ENCODE data around the gene SLC16A13.
A peak's percentile ranks its signal among the peaks of the same experiment; 100 is the strongest.

SLC16A13 gene

GRCh38 chr17:7004398-7005253 lies 31.2 kb upstream of the SLC16A13 start:
- Histone ChIP-seq H3K27me3 (ENCODE audit: insufficient read depth, low read depth) (no peaks in the 10 kb centered on the region), H3K36me3 (ENCODE audit: insufficient read depth) (no peaks in the 10 kb centered on the region), H2AFZ (ENCODE audit: low read depth) (no peak overlapping the region), H3K4me3 (IDR thresholded peaks at IDR 0.05; ENCODE audit: insufficient read depth, low read depth, low read length) (no peak overlapping the region), H3K4me2 (no peak overlapping the region), H3K27ac (no peak overlapping the region), H3K4me1 (ENCODE audit: low read depth, poor library complexity, severe bottlenecking) (no peaks in the 10 kb centered on the region), H4K20me1 (ENCODE audit: insufficient read depth) (no peaks in the 10 kb centered on the region), H3K79me2 (ENCODE audit: insufficient read depth, low read depth) (no peaks in the 10 kb centered on the region), H3K9ac (no peak overlapping the region)
- TF ChIP-seq CTCF (conservative IDR thresholded peaks at IDR 0.05; ENCODE audit: low read depth, low read length), result peak; percentile 44; the same call in 1 of the 2 replicates

GRCh38 chr17:7005716-7006115 lies 30.1 kb upstream of the SLC16A13 start:
- Histone ChIP-seq H3K36me3 (ENCODE audit: insufficient read depth) (no peaks in the 10 kb centered on the region), H2AFZ (ENCODE audit: low read depth) (no peak overlapping the region), H3K79me2 (ENCODE audit: insufficient read depth, low read depth) (no peaks in the 10 kb centered on the region), H3K4me2 (no peak overlapping the region), H3K4me1 (ENCODE audit: low read depth, poor library complexity, severe bottlenecking) (no peaks in the 10 kb centered on the region), H4K20me1 (ENCODE audit: insufficient read depth) (no peaks in the 10 kb centered on the region), H3K4me3 (IDR thresholded peaks at IDR 0.05; ENCODE audit: insufficient read depth, low read depth, low read length) (no peak overlapping the region), H3K9ac (no peak overlapping the region), H3K27ac (no peak overlapping the region), H3K27me3 (ENCODE audit: insufficient read depth, low read depth) (no peaks in the 10 kb centered on the region)
- no peak for TF ChIP-seq CTCF (conservative IDR thresholded peaks at IDR 0.05; ENCODE audit: low read depth, low read length)

GRCh38 chr17:7007143-7007542 lies 28.7 kb upstream of the SLC16A13 start:
- Histone ChIP-seq H3K4me1 (ENCODE audit: low read depth, poor library complexity, severe bottlenecking) (no peaks in the 10 kb centered on the region), H3K79me2 (ENCODE audit: insufficient read depth, low read depth) (no peaks in the 10 kb centered on the region; the same call in 1 of the 2 replicates), H2AFZ (ENCODE audit: low read depth) (no peak overlapping the region), H3K4me2 (no peak overlapping the region), H3K9ac (no peak overlapping the region), H3K27ac (no peak overlapping the region), H3K36me3 (ENCODE audit: insufficient read depth) (no peaks in the 10 kb centered on the region), H3K4me3 (IDR thresholded peaks at IDR 0.05; ENCODE audit: insufficient read depth, low read depth, low read length) (no peak overlapping the region), H3K27me3 (ENCODE audit: insufficient read depth, low read depth) (no peaks in the 10 kb centered on the region), H4K20me1 (ENCODE audit: insufficient read depth) (no peaks in the 10 kb centered on the region)
- no peak for TF ChIP-seq CTCF (conservative IDR thresholded peaks at IDR 0.05; ENCODE audit: low read depth, low read length)

GRCh38 chr17:7010523-7010922 lies 25.3 kb upstream of the SLC16A13 start:
- H3K27me3 ChIP-seq (ENCODE audit: insufficient read depth, low read depth), result no peaks in the 10 kb centered on the region
- no peaks in the 10 kb centered on the region for H3K36me3 ChIP-seq (ENCODE audit: insufficient read depth)
- no peak overlapping the region for H3K27ac ChIP-seq
- H3K4me3 ChIP-seq (IDR thresholded peaks at IDR 0.05; ENCODE audit: insufficient read depth, low read depth, low read length), result no peak overlapping the region
- no peak overlapping the region for H3K9ac ChIP-seq
- H3K4me2 ChIP-seq, result no peak overlapping the region
- no peak overlapping the region for H2AFZ ChIP-seq (ENCODE audit: low read depth)
- no peaks in the 10 kb centered on the region for H4K20me1 ChIP-seq (ENCODE audit: insufficient read depth)
- peaks cover 7% of the 10 kb centered on the region; the same call in 1 of the 2 replicates for H3K79me2 ChIP-seq (ENCODE audit: insufficient read depth, low read depth)
- H3K4me1 ChIP-seq (ENCODE audit: low read depth, poor library complexity, severe bottlenecking), result no peaks in the 10 kb centered on the region
- TF ChIP-seq CTCF (conservative IDR thresholded peaks at IDR 0.05; ENCODE audit: low read depth, low read length), result no peak

Data from KMS-11 (cell line).